GM12878 (cell line): ENCODE results near the gene TNFSF12. TPM values are rescaled to one million over a fixed set of nuclear protein-coding genes. Genes with fewer than 3 reads are reported as not detected.

ENCODE experiments used
- ASH2L ChIP-seq: fragments of 300-600, 200-600 bp; sonication (generic); IDR thresholded peaks from 2 replicates; pipeline ENCODE4 v1.6.1; 2017; ENCODE audit warnings: low read depth, mild to moderate bottlenecking, borderline replicate concordance
- ATF2 ChIP-seq: IDR thresholded peaks from 2 replicates; pipeline ENCODE4 v1.6.1; 2012; ENCODE audit warnings: low read length, inconsistent platforms
- CREM ChIP-seq: IDR thresholded peaks from 2 replicates; pipeline ENCODE4 v1.6.1; 2014; ENCODE audit warnings: antibody characterized with exemption, low read depth
- E2F8 ChIP-seq: fragments of 450-650 bp; IDR thresholded peaks from 2 replicates; pipeline ENCODE4 v1.6.1; 2018; ENCODE audit warnings: mild to moderate bottlenecking, low read depth, moderate library complexity; ENCODE audit not compliant: partially characterized antibody
- HCFC1 ChIP-seq: fragments of 150-350 bp; IDR thresholded peaks from 2 replicates; pipeline ENCODE4 v1.6.1; 2014; ENCODE audit warnings: low read length
- IKZF2 ChIP-seq, 2 experiments: fragments of 450-650 bp; IDR thresholded peaks; 2 replicates each; pipeline ENCODE4 v1.6.1; 2017; ENCODE audit warnings: mild to moderate bottlenecking in 2 of 2, moderate library complexity in 2 of 2
- JUND ChIP-seq: IDR thresholded peaks from 2 replicates; pipeline ENCODE4 v1.6.1; 2012; ENCODE audit warnings: low read depth, mild to moderate bottlenecking, low read length, improper control_type of control experiment, moderate library complexity
- KAT2A ChIP-seq: conservative IDR thresholded peaks from 2 replicates; pipeline ENCODE4 v1.6.1; 2011; ENCODE audit warnings: low read depth, low read length; ENCODE audit not compliant: control insufficient read depth
- KDM1A ChIP-seq: fragments of 200-600 bp; sonication (generic); IDR thresholded peaks from 2 replicates; pipeline ENCODE4 v1.6.1; 2016; ENCODE audit warnings: borderline replicate concordance
- MEF2B ChIP-seq: fragments of 450-650 bp; IDR thresholded peaks from 2 replicates; pipeline ENCODE4 v1.6.1; 2018; ENCODE audit warnings: mild to moderate bottlenecking, moderate library complexity; ENCODE audit not compliant: partially characterized antibody, poor library complexity, severe bottlenecking
- NR2C2 ChIP-seq: IDR thresholded peaks from 2 replicates; pipeline ENCODE4 v1.6.1; 2011; ENCODE audit warnings: borderline replicate concordance, low read depth; ENCODE audit not compliant: control insufficient read depth, insufficient read length
- PML ChIP-seq: IDR thresholded peaks from 2 replicates; pipeline ENCODE4 v1.6.1; 2012; ENCODE audit warnings: low read length, inconsistent platforms
- RB1 ChIP-seq: fragments of 450-650 bp; formaldehyde crosslinking; IDR thresholded peaks from 2 replicates; pipeline ENCODE4 v1.6.1; 2017; ENCODE audit warnings: mild to moderate bottlenecking, borderline replicate concordance
- RELA ChIP-seq: fragments of 450-650 bp; IDR thresholded peaks from 2 replicates; pipeline ENCODE4 v1.8.0; 2014; ENCODE audit warnings: borderline replicate concordance; ENCODE audit not compliant: partially characterized antibody
- RFX5 ChIP-seq: IDR thresholded peaks from 2 replicates; pipeline ENCODE4 v1.6.1; 2011; ENCODE audit warnings: low read depth, low read length, improper control_type of control experiment
- SMC3 ChIP-seq: IDR thresholded peaks from 2 replicates; pipeline ENCODE4 v1.6.1; 2011; ENCODE audit warnings: low read length, improper control_type of control experiment, borderline replicate concordance
- STAT1 ChIP-seq: fragments of 450-650 bp; conservative IDR thresholded peaks from 2 replicates; pipeline ENCODE4 v1.6.1; 2014; ENCODE audit warnings: antibody characterized with exemption, mild to moderate bottlenecking
- ZNF207 ChIP-seq: fragments of 450-650 bp; IDR thresholded peaks from 2 replicates; pipeline ENCODE4 v1.6.1; 2014; ENCODE audit warnings: antibody characterized with exemption, mild to moderate bottlenecking, borderline replicate concordance
- polyA plus RNA-seq, 11 experiments: library from polyadenylated mRNA; depleted of rRNA in 4 of 11; unstranded in 6 of 11; stranded (reverse) in 5 of 11; fragments of >200 nt; fragmentation: Nextera tagmentation in 4 of 11; fragmentation: Illumina TruSeq in 1 of 11; extraction: Ambion mirVana in 4 of 11; extraction: Trizol in 1 of 11; gene quantifications; 1 replicate in 1 of 11; 2 replicates in 10 of 11; pipeline versions ENCODE4 v1.2.1 to v1.2.3, GENCODE V29; 2011 to 2016; ENCODE audit warnings: inconsistent platforms in 2 of 11, missing spikeins in 2 of 11, low read depth in 1 of 11
- total RNA-seq, 4 experiments: library from RNA; depleted of rRNA in 3 of 4; stranded (reverse); fragments of >200 nt in 3 of 4; fragmentation: Illumina TruSeq in 1 of 4; extraction: Trizol in 1 of 4; gene quantifications; 2 replicates each; pipeline versions ENCODE4 v1.2.1 to v1.2.3, GENCODE V29; 2013 to 2021
- TF ChIP-seq, protein P1 (sequence below): fragments of 450-650 bp; IDR thresholded peaks from 2 replicates; pipeline ENCODE4 v1.6.1; 2017; ENCODE audit warnings: mild to moderate bottlenecking, moderate library complexity
- TF ChIP-seq, protein P2 (sequence below), 3 experiments: IDR thresholded peaks in 2 of 3; conservative IDR thresholded peaks in 1 of 3; 2 replicates each; pipeline ENCODE4 v1.5.1; 2011; ENCODE audit warnings: low read depth in 3 of 3, low read length in 3 of 3, mild to moderate bottlenecking in 3 of 3, control low read depth in 2 of 3, moderate library complexity in 2 of 3, inconsistent platforms in 1 of 3, mixed read lengths in 1 of 3; ENCODE audit not compliant: control insufficient read depth in 2 of 3, insufficient read depth in 1 of 3; ENCODE audit errors: extremely low read depth in 1 of 3

TNFSF12 gene
- total and polyA plus RNA-seq, 10 of the 15 experiments (the other 5 are each of a cell fraction or from before 2014, with no cell fraction given), result 0.32 to 7.0 (median 2.6) TPM

GRCh38 chr17:7561589-7562207 lies 12.8 kb downstream of the TNFSF12 start, which contains the start of gene SENP3 (continued):
- TF ChIP-seq, protein P1, sequence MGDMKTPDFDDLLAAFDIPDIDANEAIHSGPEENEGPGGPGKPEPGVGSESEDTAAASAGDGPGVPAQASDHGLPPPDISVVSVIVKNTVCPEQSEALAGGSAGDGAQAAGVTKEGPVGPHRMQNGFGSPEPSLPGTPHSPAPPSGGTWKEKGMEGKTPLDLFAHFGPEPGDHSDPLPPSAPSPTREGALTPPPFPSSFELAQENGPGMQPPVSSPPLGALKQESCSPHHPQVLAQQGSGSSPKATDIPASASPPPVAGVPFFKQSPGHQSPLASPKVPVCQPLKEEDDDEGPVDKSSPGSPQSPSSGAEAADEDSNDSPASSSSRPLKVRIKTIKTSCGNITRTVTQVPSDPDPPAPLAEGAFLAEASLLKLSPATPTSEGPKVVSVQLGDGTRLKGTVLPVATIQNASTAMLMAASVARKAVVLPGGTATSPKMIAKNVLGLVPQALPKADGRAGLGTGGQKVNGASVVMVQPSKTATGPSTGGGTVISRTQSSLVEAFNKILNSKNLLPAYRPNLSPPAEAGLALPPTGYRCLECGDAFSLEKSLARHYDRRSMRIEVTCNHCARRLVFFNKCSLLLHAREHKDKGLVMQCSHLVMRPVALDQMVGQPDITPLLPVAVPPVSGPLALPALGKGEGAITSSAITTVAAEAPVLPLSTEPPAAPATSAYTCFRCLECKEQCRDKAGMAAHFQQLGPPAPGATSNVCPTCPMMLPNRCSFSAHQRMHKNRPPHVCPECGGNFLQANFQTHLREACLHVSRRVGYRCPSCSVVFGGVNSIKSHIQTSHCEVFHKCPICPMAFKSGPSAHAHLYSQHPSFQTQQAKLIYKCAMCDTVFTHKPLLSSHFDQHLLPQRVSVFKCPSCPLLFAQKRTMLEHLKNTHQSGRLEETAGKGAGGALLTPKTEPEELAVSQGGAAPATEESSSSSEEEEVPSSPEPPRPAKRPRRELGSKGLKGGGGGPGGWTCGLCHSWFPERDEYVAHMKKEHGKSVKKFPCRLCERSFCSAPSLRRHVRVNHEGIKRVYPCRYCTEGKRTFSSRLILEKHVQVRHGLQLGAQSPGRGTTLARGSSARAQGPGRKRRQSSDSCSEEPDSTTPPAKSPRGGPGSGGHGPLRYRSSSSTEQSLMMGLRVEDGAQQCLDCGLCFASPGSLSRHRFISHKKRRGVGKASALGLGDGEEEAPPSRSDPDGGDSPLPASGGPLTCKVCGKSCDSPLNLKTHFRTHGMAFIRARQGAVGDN, result peak; percentile 47; the same call in 1 of the 2 replicates
- TF ChIP-seq E2F8 (no peak), RFX5 (no peak), ASH2L (0 out of 2 replicates have a peak, but pooled peaks have one; percentile 47), RB1 (peak; percentile 80), SMC3 (no peak), ATF2 (no peak), JUND (no peak), KDM1A (no peak), HCFC1 (peak; percentile 65), KAT2A (no peak), NR2C2 (no peak), MEF2B (no peak), STAT1 (no peak), CREM (peak; percentile 98), PML (0 out of 2 replicates have a peak, but pooled peaks have one; percentile 35), IKZF2 (IDR thresholded peaks at IDR 0.05) (no peak), RELA (peak; percentile 40), ZNF207 (no peak)
- TF ChIP-seq, protein P2, sequence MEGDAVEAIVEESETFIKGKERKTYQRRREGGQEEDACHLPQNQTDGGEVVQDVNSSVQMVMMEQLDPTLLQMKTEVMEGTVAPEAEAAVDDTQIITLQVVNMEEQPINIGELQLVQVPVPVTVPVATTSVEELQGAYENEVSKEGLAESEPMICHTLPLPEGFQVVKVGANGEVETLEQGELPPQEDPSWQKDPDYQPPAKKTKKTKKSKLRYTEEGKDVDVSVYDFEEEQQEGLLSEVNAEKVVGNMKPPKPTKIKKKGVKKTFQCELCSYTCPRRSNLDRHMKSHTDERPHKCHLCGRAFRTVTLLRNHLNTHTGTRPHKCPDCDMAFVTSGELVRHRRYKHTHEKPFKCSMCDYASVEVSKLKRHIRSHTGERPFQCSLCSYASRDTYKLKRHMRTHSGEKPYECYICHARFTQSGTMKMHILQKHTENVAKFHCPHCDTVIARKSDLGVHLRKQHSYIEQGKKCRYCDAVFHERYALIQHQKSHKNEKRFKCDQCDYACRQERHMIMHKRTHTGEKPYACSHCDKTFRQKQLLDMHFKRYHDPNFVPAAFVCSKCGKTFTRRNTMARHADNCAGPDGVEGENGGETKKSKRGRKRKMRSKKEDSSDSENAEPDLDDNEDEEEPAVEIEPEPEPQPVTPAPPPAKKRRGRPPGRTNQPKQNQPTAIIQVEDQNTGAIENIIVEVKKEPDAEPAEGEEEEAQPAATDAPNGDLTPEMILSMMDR (IDR thresholded peaks at IDR 0.05 in 2 of 3, conservative IDR thresholded peaks at IDR 0.05 in 1 of 3; ENCODE audit: control insufficient read depth in 2 of 3, extremely low read depth in 1 of 3, insufficient read depth in 1 of 3, low read depth in 3 of 3, low read length in 3 of 3), result peak in 1 of 3 experiments; percentile 4; a peak in 1 of 6 replicates
